ENCODE results near the gene KIF22.
"Not testable (repeated sequence)": the region's sequence is repeated elsewhere in the genome, so short reads cannot be mapped to it uniquely, and the experiment has no call there.

Gene KIF22

DNA sequence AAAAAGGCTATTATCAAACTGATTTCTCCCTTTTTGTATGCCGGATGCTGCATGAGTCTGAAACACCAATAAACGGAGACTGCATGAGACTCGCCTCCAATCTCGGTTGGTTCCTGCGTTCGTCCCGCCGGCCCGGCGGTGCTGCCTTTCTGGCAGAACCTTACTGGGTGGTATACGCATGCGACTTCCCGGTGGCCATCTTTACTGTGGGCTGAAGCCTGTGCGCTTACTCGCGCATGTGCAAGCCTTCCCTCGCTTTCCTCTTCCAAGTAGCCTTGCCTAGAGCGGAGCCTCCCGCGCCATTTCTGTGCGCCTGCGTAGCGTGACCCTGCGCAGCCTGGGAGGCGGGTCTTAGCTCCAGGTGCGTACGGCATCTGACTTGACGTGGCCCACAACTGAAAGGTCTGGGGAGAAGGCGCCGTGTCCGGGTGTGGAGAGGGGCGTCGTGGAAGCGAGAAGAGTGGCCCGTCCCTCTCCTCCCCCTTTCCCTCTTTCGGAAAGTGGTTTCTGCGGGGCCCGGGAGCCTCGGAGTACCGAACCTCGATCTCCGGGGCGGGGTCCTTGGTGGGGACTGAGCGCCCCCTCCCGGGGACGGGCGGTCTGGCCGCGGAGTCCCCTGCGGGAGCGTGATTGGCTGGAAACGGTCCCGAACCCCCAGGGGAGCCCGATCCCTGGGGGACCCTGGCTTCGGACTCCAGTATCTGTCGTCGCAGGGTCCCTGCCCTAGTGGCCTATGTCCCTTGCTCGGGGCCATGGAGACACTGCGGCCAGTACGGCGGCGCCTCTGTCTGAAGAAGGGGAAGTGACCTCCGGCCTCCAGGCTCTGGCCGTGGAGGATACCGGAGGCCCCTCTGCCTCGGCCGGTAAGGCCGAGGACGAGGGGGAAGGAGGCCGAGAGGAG lies 25.5 kb downstream of the KIF22 start, which contains the start of gene PAGR1:
TSS of gene PAGR1 (plus strand) at position 360 of the 901 bp plus-strand sequence. CDS start at position 734, 374 bp downstream.
- DNase-seq: peak; percentile 98

DNA sequence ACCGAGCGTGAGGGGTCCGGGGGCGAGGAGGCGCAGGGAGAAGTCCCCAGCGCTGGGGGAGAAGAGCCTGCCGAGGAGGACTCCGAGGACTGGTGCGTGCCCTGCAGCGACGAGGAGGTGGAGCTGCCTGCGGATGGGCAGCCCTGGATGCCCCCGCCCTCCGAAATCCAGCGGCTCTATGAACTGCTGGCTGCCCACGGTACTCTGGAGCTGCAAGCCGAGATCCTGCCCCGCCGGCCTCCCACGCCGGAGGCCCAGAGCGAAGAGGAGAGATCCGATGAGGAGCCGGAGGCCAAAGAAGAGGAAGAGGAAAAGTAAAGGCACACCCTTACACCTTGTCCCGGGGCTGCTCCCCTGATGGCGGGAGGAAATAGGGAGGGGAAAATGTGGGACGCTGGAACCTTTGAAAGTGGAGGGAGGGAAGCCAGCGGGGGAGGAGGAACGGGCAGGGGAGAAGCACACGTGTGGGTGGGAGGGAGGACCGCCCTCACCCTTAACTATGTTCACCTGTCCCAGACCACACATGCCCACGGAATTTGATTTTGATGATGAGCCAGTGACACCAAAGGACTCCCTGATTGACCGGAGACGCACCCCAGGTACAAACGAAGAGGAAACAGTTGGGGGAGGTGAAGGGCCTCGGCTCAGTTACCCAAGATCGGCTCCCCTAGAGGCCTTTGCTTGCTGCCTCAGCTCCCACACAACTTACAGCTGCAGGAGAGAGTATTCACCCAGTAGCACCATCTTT lies 26.3 kb downstream of the KIF22 start:
- DNase-seq: peak; percentile 27

DNA sequence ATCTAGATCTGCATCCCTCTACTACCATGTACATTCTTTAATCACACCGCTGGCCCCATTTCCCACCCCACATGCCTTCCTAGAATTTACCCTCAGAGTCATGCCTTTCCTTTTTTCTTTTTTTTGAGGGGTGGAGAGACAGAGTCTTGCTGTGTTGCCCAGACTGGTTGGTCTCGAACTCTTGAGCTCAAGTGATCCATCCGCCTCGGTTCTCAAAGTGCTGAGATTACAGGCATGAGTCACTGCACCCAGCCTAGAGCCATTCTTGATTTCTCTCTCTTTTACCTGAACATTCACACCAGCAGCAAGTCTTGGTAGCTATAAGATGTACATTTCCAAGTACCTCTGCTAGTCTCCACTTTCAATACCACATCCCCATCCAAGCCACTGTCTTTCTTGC lies 27.5 kb downstream of the KIF22 start:
- no peak for DNase-seq

DNA sequence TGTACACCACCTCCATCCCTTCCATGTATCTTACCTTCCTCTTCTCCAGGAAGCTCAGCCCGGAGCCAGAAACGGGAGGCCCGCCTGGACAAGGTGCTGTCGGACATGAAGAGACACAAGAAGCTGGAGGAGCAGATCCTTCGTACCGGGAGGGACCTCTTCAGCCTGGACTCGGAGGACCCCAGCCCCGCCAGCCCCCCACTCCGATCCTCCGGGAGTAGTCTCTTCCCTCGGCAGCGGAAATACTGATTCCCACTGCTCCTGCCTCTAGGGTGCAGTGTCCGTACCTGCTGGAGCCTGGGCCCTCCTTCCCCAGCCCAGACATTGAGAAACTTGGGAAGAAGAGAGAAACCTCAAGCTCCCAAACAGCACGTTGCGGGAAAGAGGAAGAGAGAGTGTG lies 29.0 kb downstream of the KIF22 start:
- no peak for DNase-seq

DNA sequence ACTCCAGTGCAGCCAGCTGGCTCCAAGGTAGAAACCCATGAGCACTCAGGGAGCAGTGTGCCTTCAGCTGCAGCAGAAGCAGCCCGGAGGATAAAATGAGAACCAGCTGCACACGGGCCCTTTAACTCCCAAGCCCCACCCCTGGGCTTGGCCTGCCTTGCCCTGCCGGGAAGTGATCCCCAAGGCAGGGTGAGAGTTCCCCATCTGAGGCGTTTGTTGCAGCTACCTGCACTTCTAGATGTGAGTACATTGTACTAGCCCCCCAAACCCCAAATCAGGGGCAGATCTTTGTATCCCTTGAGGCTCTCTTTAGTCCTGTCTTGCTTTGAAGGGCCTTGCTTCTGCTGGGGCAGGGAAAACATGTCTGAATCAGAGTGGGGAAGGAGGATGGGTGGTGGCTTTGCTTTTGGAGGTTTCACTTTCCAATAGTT lies 29.7 kb downstream of the KIF22 start, which contains the start of gene MVP:
TSS of gene MVP (plus strand) at position 192 of the 431 bp plus-strand sequence. CDS start 10,088 bp downstream, outside the sequence.
- no peak for DNase-seq

DNA sequence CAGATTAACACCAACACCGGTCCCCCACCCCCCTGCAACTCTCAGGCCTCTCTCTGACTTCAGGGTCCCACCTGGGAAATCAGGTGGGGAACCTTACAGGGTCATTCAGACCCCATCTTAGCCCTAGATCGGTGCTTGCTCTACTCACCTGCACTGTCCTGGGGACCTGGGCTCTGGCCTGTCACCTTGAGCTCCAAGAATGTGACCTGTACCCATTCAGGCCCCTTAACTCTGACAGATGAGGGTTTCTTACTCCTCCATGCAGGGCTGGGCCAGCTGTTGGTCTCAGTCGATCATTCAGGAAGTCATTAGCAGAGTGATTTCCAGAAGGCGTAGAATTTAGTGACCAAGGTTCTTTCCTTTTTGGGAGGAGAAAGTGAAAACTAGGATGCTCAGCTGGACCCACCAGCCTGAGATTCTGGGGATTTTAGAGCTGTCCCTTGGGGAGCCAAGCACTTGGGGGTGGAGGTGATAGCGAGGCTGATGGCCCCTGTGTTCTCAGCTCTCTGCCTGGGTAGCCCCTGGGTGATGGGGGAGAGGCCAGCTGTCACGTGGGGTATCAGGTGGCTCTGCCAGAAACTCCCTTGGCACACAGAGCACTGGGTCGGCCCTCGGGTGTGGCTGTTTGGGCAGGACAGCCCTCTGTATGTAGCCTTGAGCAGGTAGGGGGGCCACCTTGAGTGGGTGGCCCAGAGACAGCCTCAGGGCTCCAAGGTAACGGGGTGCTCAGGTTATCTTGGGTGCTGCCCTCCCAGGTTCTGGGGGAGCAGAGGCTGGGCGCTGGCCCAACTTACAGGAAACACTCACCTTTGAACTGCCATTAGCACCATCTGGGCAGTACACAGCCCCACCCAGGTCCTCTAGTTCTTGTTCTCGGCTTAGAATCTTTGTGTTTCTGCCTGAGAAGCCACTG lies 30.4 kb downstream of the KIF22 start:
- no peak for DNase-seq

DNA sequence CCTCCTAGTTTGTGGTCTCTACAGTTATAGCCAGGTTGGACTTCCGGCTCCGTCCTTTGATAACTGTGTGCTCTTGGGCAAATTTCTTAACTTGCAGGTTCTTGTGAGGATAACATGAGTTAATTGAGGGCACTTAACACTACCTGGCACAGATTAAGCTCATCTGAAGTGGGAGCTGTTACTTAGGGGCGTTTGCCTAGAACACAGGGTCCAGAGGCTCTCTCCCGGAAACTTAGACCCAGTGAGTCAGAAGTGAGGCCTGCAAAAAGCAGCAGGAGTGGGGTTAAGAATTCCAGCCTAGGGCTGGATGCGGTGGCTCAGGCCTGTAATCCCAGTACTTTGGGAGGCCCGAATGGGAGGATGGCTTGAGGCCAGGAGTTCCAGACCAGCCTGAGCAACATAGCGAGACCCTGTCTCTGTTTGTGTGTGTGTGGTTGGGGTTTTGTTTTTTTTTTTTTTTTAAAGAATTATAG lies 31.1 kb downstream of the KIF22 start:
- DNase-seq: no peak

DNA sequence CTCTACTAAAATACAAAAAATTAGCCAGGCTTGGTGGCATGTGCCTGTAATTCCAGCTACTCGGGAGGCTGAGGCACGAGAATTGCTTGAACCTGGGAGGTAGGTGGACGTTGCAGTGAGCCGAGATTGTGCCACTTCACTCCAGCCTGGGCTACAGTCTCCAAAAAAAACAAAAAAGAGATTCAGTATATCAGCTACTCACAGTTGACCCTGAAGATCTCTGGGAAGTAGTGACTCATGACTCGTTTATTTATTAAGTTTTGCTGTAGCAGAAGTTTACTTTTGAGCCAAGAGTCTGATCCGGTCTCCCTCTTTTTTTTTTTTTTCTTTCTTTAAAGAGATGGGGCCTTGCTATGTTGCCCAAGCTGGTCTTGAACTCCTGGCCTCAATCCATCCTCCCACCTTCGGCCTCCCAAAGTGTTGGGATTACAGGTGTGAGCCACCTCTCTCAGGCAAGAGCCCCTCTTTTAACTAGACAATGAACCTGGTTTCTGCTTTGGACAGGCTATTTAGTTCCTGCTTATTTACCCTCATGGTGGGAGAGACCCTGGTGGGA lies 34.1 kb downstream of the KIF22 start:
- DNase-seq: no peak

DNA sequence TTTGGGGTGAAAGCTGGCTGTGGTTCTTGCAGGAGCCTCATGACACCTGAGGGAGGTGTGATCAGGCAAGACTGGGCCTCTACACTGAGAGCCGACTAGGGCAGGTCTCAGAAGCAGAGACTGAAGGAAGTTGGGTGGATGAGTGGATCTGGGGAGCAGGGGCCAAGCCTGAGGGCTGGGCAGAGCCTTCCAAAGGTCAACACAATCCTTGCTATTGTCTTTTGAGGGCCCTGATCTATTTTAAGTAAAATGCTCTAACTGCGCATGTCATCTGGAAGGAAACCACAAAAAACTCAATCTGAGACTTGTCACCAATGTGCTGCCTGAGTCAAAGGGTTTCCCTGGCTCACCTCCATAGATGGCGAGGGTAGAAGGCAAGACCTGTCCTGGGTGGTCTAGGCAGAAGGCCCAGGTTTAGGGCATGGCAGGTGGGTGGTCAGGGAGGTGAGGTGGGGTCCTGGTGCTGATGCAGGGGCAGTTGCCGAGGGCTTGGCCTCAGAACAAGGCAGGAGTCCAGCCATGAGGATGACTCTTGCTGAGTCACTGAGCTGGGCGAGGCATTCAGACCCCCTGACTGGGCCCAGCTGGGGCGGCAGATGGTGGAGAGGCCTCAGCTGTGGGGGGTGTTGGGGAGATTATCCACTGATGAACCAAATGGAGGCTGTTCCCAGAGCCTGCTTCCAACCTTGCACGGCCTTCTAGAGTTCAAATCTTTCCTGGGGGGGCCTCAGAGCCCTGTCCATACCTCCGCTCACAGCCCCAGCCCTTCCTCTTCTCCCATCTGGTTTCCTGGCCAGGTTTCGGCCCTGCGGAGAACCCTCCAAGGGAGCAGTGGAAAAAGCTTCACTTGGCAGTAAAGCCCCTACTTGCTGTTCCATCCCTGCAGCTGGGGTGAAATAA lies 34.8 kb downstream of the KIF22 start:
- no peak for DNase-seq

DNA sequence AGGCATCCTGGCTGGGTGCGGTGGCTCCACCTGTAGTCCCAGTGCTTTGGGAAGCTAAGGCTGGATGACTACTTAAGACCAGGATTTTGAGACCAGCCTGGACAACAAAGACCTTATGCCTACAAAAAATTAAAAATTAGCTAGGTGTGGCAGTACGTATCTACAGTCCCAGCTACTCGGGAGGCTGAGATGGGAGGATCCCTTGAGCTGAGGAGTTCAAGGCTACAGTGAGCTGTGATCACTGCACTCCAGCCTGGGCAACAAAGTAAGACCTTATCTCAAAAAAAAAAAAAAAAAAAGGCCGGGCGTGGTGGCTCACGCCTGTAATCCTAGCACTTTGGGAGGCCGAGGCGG lies 35.8 kb downstream of the KIF22 start:
- no peak for DNase-seq

DNA sequence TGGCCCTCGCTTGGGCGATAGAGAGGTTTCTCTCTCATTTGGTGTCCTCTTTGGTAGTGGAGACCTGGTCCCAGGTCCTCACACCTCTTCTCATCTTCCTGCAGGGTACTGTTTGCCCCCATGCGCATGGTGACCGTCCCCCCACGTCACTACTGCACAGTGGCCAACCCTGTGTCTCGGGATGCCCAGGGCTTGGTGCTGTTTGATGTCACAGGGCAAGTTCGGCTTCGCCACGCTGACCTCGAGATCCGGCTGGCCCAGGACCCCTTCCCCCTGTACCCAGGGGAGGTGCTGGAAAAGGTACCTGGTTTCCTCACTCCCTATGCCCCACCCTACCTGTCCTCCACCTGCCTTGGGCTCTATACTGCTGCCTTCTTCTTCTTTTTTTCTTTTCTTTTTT lies 40.2 kb downstream of the KIF22 start:
- no peak for DNase-seq

DNA sequence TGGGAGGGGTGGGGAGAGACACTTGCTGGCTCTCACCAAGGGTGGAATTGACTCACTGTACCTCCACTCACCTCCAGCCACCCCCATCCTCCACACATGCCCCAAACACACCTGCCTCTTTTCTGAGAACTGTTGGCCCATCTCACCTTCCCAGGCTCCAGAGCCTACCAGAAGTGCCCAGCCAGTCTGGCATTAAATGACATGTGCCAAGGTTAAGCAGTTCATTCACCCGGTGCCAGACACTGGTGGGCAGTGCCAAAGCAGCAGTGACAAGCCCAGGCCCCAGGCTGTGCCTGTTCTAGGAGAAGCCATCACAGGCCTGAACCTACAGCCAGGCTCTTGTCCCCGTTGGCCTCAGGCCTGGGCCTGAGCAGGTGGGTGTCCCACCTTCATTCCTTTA lies 40.9 kb downstream of the KIF22 start:
- no peak for DNase-seq

DNA sequence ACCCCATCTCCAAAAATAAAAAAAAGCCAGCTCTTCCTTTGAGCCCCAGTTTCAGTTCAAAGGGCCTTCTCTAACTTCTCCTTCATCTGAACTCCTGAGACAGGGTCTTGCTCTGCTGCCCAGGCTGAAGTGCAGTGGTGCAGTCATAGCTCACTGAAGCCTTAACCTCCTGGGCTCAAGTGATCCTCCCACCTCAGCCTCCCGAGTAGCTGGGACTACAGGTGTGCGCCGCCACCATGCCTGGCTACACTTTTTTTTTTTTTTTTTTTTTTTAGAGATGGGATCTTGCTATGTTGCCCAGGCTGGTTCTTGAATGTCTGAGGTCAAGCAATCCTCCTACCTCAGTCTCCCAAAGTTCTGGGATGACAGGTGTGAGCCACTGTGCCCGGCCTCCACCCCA lies 42.7 kb downstream of the KIF22 start:
- not testable (repeated sequence) for DNase-seq

DNA sequence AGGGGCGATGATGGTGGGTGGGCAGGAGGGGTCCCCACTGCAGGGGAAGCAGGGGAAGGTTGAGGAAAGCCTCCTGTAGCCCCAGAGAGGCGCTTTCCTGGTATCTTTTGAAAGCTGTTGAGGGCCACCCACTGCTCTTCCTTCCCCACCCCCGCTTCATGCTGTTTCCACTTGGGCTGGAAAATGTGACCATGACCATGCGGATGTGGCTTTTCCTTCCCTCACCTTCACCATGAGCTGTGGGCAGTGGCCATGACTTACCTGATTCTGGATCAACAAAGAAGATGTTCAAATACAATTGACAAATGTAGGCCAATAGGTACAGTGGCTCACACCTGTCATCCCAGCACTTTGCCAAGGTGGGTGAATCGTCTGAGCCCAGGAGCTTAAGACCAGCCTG lies 43.5 kb downstream of the KIF22 start:
- DNase-seq: no peak

DNA sequence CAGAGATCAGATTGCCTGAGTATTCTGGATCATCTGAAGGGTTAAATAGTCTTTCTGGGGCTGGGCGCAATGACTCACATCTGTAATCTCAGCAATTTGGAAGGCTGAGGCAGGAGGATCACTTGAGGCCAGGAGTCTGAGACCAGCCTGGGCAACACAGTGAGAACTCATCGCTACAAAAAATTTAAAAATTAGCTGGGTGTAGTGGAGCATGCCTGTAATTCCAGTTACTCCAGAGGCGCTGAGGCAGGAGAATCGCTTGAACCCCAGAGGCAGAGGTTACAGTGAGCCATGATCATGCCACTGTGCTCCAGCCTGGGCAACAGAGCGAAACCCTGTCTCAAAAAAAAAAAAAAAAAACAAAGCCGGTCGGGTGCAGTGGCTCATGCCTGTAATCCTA lies 45.4 kb downstream of the KIF22 start:
- DNase-seq: no peak

DNA sequence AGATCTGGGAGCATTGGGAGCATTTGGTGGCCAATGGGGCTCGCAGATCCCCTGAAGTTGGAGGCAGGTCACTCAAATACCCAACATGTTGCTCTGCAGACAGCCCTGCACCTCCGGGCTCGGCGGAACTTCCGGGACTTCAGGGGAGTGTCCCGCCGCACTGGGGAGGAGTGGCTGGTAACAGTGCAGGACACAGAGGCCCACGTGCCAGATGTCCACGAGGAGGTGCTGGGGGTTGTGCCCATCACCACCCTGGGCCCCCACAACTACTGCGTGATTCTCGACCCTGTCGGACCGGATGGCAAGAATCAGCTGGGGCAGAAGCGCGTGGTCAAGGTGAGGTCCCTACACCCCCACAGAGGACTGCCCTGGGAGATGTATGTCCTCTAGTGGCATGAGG lies 46.1 kb downstream of the KIF22 start:
- DNase-seq: no peak

DNA sequence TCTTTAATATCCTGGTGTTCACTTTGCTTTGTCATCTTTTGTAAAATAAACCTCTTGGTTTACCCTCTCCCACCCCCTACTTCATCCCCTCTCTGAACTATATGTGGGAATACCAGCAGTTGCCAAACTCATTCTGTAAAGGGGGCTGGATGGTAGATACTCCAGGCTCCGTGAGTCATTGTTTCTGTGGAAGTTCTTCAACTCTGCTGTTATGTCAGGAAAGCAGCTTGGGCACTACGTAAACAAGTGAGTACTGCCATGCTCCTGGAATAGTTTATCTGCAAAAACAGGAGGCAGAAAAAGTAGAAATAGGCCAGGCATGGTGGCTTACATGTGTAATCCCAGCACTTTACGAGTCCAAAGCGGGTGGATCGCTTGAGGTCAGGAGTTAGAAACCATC lies 47.3 kb downstream of the KIF22 start:
- no peak for DNase-seq

DNA sequence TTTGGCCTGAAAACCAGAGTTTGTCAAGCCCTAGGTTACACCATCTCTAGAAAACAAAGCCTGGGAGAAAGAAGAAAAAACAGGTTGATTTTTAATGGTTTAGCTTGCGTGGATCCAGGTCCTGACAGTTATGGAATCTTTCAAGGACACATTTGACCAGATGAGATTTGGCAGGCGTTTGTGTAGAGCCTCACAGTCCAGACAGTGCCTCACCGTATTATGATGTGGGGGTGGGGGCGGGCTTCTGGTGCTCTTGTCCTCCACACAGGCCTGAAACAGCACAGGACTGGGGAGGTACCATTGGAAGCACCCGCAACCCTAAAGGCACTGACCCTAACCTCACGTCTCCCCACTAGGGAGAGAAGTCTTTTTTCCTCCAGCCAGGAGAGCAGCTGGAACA lies 49.3 kb downstream of the KIF22 start:
- no peak for DNase-seq

DNA sequence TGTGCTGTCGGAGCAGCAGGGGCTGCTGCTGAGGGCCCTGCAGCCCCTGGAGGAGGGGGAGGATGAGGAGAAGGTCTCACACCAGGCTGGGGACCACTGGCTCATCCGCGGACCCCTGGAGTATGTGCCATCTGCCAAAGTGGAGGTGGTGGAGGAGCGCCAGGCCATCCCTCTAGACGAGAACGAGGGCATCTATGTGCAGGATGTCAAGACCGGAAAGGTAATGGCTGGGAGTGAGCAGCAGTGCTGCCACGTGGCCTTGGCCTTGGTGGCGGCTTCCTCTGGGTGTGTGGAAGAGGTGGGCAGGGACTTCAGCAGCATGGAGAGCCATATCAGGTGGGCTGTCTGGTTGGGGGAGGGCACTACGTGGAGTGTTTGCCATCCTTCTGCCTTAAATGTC lies 49.7 kb downstream of the KIF22 start:
- DNase-seq: no peak

DNA sequence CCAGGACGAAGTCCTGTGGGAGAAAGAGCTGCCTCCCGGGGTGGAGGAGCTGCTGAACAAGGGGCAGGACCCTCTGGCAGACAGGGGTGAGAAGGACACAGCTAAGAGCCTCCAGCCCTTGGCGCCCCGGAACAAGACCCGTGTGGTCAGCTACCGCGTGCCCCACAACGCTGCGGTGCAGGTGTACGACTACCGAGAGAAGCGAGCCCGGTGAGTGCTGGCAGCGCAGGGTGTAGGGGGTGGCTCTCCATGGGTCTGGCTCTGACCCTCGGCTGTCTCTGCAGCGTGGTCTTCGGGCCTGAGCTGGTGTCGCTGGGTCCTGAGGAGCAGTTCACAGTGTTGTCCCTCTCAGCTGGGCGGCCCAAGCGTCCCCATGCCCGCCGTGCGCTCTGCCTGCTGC lies 51.1 kb downstream of the KIF22 start:
- no peak for DNase-seq

DNA sequence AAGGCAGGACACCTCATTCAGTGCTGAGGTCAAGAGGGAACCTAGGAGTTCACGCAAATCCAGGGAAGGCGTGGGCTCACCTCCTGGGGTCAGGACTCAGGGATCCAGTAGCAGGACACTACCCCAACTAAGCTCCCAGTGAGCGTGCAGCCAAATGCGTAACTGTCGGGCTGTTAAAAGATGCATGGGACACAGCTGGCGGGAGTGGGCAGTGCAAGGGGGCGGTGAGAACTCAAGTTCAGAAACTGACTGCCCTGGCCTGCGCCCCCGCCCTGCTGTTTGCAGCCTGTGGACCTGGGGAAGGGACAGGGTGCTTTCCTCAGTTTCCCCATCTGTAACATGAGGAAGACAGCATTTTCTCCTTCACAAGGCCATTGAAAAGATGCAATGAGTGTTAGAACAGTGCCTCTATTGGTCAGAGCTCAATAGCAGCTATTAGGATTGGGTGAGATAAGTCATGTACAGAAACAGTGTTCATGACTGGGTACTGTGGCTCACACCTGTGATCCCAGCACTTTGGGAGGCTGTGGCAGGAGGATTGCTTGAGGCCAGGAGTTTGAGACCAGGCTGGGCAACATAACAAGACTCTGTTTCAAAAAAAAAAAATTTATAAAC lies 52.3 kb downstream of the KIF22 start:
- no peak for DNase-seq

Data from NCI-H774 (cell line).